Right cardiac atrium (tissue), 5 donors: ENCODE measurements around the gene ZER1. TPM values are rescaled to one million over a fixed set of nuclear protein-coding genes. Genes with fewer than 3 reads are reported as not detected.

ENCODE experiments used
- ATAC-seq, 2 donors: fragments of 200-7000 bp; cut with Tn5 transposase; one replicate each; pipeline versions ENCODE4 v1.8.0 to v1.9.1; 2020; ENCODE audit warnings: moderate library complexity in 2 of 2, mild to moderate bottlenecking in 1 of 2
- DNase-seq, 3 donors: peaks; one replicate each; pipeline ENCODE4 v3.0.0-alpha.2; 2020
- H3K27ac ChIP-seq: one replicate; pipeline ENCODE4 v1.5.1; 2013; ENCODE audit warnings: mild to moderate bottlenecking, low read length, control low read depth, moderate library complexity
- H3K27me3 ChIP-seq: one replicate; pipeline ENCODE4 v1.6.1; 2013; ENCODE audit not compliant: control insufficient read depth, insufficient read depth
- H3K4me1 ChIP-seq: one replicate; pipeline ENCODE4 v1.6.1; 2013; ENCODE audit warnings: low read length; ENCODE audit not compliant: control insufficient read depth, insufficient read depth
- H3K4me3 ChIP-seq: one replicate; pipeline ENCODE4 v1.5.1; 2013; ENCODE audit warnings: low read length, control low read depth
- H3K9me3 ChIP-seq: one replicate; pipeline ENCODE4 v1.6.1; 2013; ENCODE audit warnings: low read length; ENCODE audit not compliant: control insufficient read depth
- WGBS: extraction: QIAGEN DNeasy Blood & Tissue Kit; methylation state at CpG from one replicate; pipeline ENCODE4 v1.1.7; 2013; 5-methylcytosine and 5-hydroxymethylcytosine counted together
- intact Hi-C, 4 donors: fragments of 100-400 bp; cut with DNase I; formaldehyde crosslinking; loops; one replicate each; pipeline versions ENCODE4 v1.11.0 to v1.14.0; 2022 to 2023
- polyA plus RNA-seq: library from polyadenylated mRNA; stranded (reverse); fragments of 200-250 nt; gene quantifications from one replicate; pipeline ENCODE4 v1.2.3, GENCODE V29; 2013
- total RNA-seq, 4 donors: library from RNA; stranded (reverse); fragmentation: NEBNext Ultra II Directional; extraction: Animal tissue kit (Norgen Biotek cat#: 25700); gene quantifications; one replicate each; pipeline ENCODE4 v1.2.1, GENCODE V29; 2021
- donor health status: healthy with polysubstance abuse.
- donor health status: DM: no; HTN: yes; CAD: no.
- donor health status: DM: no; HTN: no; CAD: no.
- donor health status: DM: no; HTN: yes; CAD: no; lungs with severe emphysema.
- donor health status: DM: yes; HTN: yes; CAD: no.

ZER1 gene
- total and polyA plus RNA-seq, 5 donors: 34.7 to 56.8 (median 46.1) TPM

- intact Hi-C loops: no loop called here
- peak; percentile 65 to 87 (median 86) for DNase-seq
- WGBS: under 1% methylated on average over 80 of the region's 80 CpGs
Observed at GRCh38 chr9:128689293-128689774, 82.4 kb downstream of the ZER1 start.

GRCh38 chr9:128688501-128689292 is 83.0 kb downstream of the ZER1 start, which contains the start of gene SET:
SET (plus strand) TSS chr9:128689222; CDS start chr9:128689583, 361 bp downstream.
- Histone ChIP-seq H3K4me1 (peaks cover 3% of the 10 kb centered on the region), H3K4me3 (peak within 1 kb of the TSS; percentile 99), H3K27ac (peak within 1 kb of the TSS; percentile 90), H3K9me3 (no peaks in the 10 kb centered on the region), H3K27me3 (no peaks in the 10 kb centered on the region)
- WGBS: 2% methylated on average over 93 of the region's 93 CpGs
- ATAC-seq: peak; percentile 95 to 97
- DNase-seq: peak; percentile 97 to 99 (median 99)
- intact Hi-C loops: no loop called here

More at GRCh38 chr9:128689293-128689774, 82.4 kb downstream of the ZER1 start:
- Histone ChIP-seq H3K9me3 (no peaks in the 10 kb centered on the region), H3K27me3 (no peaks in the 10 kb centered on the region), H3K4me3 (peak overlapping the region; percentile 99), H3K27ac (peak overlapping the region; percentile 90), H3K4me1 (peaks cover 3% of the 10 kb centered on the region)
- peak in 1 of 2 donors; percentile 14 for ATAC-seq

GRCh38 chr9:128687453-128687852 is 84.3 kb downstream of the ZER1 start:
- no peaks in the 10 kb centered on the region for H3K9me3 ChIP-seq
- 95% methylated on average over 4 of the region's 4 CpGs for WGBS
- no peak for ATAC-seq
- intact Hi-C loops: no loop called here
- no peaks in the 10 kb centered on the region for H3K27me3 ChIP-seq
- H3K27ac ChIP-seq: no peak overlapping the region
- H3K4me3 ChIP-seq: no peak overlapping the region
- H3K4me1 ChIP-seq: peaks cover 3% of the 10 kb centered on the region
- DNase-seq: no peak

- intact Hi-C loops: no loop called here
- Histone ChIP-seq H3K4me1 (peaks cover 3% of the 10 kb centered on the region), H3K9me3 (no peaks in the 10 kb centered on the region), H3K4me3 (no peak overlapping the region), H3K27ac (no peak overlapping the region), H3K27me3 (no peaks in the 10 kb centered on the region)
- DNase-seq (no peak), ATAC-seq (no peak)
- WGBS: 79% methylated on average over 17 of the region's 17 CpGs
Observed at GRCh38 chr9:128685636-128686489, 85.9 kb downstream of the ZER1 start.

- Histone ChIP-seq H3K27me3 (no peaks in the 10 kb centered on the region), H3K4me3 (peak overlapping the region; percentile 70), H3K27ac (peak overlapping the region; percentile 59), H3K4me1 (peaks cover 3% of the 10 kb centered on the region), H3K9me3 (no peaks in the 10 kb centered on the region)
- intact Hi-C loops: no loop called here
- ATAC-seq (peak; percentile 65 to 67), DNase-seq (peak; percentile 78 to 89 (median 83))
- 10% methylated on average over 15 of the region's 15 CpGs for WGBS
Observed at GRCh38 chr9:128684325-128685199, 87.2 kb downstream of the ZER1 start.

- ATAC-seq: no peak
- H3K4me3 ChIP-seq: peak overlapping the region; percentile 70
- H3K27ac ChIP-seq: peak overlapping the region; percentile 59
- DNase-seq: no peak
- H3K4me1 ChIP-seq: peaks cover 3% of the 10 kb centered on the region
- H3K27me3 ChIP-seq: no peaks in the 10 kb centered on the region
- H3K9me3 ChIP-seq: no peaks in the 10 kb centered on the region
- 0% methylated on average over 3 of the region's 3 CpGs for WGBS
- intact Hi-C loops: no loop called here
Observed at GRCh38 chr9:128684065-128684324, 87.7 kb downstream of the ZER1 start.

- Histone ChIP-seq H3K27ac (peak overlapping the region; percentile 59), H3K4me1 (peaks cover 3% of the 10 kb centered on the region), H3K4me3 (peak overlapping the region; percentile 70), H3K9me3 (no peaks in the 10 kb centered on the region), H3K27me3 (no peaks in the 10 kb centered on the region)
- intact Hi-C loops: no loop called here
- ATAC-seq: peak; percentile 49 to 58
- 8% methylated on average over 21 of the region's 21 CpGs for WGBS
- DNase-seq: peak; percentile 45 to 81 (median 69)
Observed at GRCh38 chr9:128683340-128684064, 88.2 kb downstream of the ZER1 start.

Other genes with a start within 250 kb of the ZER1 start
- gene SPTAN1, start 219.3 kb downstream of the ZER1 start, total RNA-seq: 100 to 1,000 TPM; 269 to 312 (median 282) TPM
- gene SPTAN1, start 219.3 kb downstream of the ZER1 start, polyA plus RNA-seq: 154 TPM
- 10 to 100 TPM; 13.5 to 25.6 (median 18.5) TPM for gene DYNC2I2, start 115.1 kb downstream of the ZER1 start, total RNA-seq
- 30.2 TPM for gene DYNC2I2, start 115.1 kb downstream of the ZER1 start, polyA plus RNA-seq
- gene SET, start 82.7 kb downstream of the ZER1 start, total RNA-seq: 100 to 1,000 TPM; 180 to 210 (median 191) TPM
- 86.1 TPM for gene SET, start 82.7 kb downstream of the ZER1 start, polyA plus RNA-seq
- gene PKN3, start 69.4 kb downstream of the ZER1 start, total RNA-seq: 1 to 10 TPM; 4.7 to 8.7 (median 7.4) TPM
- 6.5 TPM for gene PKN3, start 69.4 kb downstream of the ZER1 start, polyA plus RNA-seq
- 10 to 100 TPM in 1 of 4 donors, 1 to 10 TPM in 3; 8.3 to 11.5 (median 9.4) TPM for gene ZDHHC12, start 47.8 kb downstream of the ZER1 start, total RNA-seq
- gene ZDHHC12, start 47.8 kb downstream of the ZER1 start, polyA plus RNA-seq: 13.1 TPM
- 10 to 100 TPM; 15.8 to 20.8 (median 19.3) TPM for gene TBC1D13, start 15.3 kb upstream of the ZER1 start, total RNA-seq
- gene TBC1D13, start 15.3 kb upstream of the ZER1 start, polyA plus RNA-seq: 12.5 TPM
- 10 to 100 TPM; 42.9 to 70.5 (median 56.6) TPM for gene ENDOG, start 46.6 kb upstream of the ZER1 start, total RNA-seq
- 64.5 TPM for gene ENDOG, start 46.6 kb upstream of the ZER1 start, polyA plus RNA-seq
- gene SPOUT1, start 57.9 kb upstream of the ZER1 start, total RNA-seq: 10 to 100 TPM; 13.4 to 22.1 (median 17.2) TPM
- 11.9 TPM for gene SPOUT1, start 57.9 kb upstream of the ZER1 start, polyA plus RNA-seq
- 10 to 100 TPM; 10.1 to 18.0 (median 14.0) TPM for gene KYAT1, start 110.0 kb upstream of the ZER1 start, total RNA-seq
- 14.7 TPM for gene KYAT1, start 110.0 kb upstream of the ZER1 start, polyA plus RNA-seq
- gene LRRC8A, start 110.2 kb upstream of the ZER1 start, total RNA-seq: 10 to 100 TPM; 22.5 to 49.8 (median 26.3) TPM
- gene LRRC8A, start 110.2 kb upstream of the ZER1 start, polyA plus RNA-seq: 28.3 TPM
- 10 to 100 TPM; 30.4 to 64.4 (median 38.0) TPM for gene PHYHD1, start 149.1 kb upstream of the ZER1 start, total RNA-seq
- 57.8 TPM for gene PHYHD1, start 149.1 kb upstream of the ZER1 start, polyA plus RNA-seq
- 10 to 100 TPM; 10.0 to 11.8 (median 11.2) TPM for gene DOLK, start 175.7 kb upstream of the ZER1 start, total RNA-seq
- 9.6 TPM for gene DOLK, start 175.7 kb upstream of the ZER1 start, polyA plus RNA-seq
- gene NUP188, start 175.8 kb upstream of the ZER1 start, total RNA-seq: 10 to 100 TPM; 16.1 to 24.6 (median 17.8) TPM
- gene NUP188, start 175.8 kb upstream of the ZER1 start, polyA plus RNA-seq: 9.8 TPM